HFFc6 (cell line): ENCODE data around the gene CALR. TPM values are rescaled to one million over a fixed set of nuclear protein-coding genes. Genes with fewer than 3 reads are reported as not detected.

Experiments
- DNase-seq: peaks from one replicate; pipeline ENCODE4 v3.0.0-alpha.2; 2018
- H3K27ac Mint-ChIP-seq: 2 replicates; pipeline ENCODE4 v1.8.0; 2020; ENCODE audit warnings: mild to moderate bottlenecking, mixed read lengths
- H3K27me3 Mint-ChIP-seq: 2 replicates; pipeline ENCODE4 v1.8.0; 2021; ENCODE audit warnings: mild to moderate bottlenecking, moderate library complexity, mixed read lengths; ENCODE audit not compliant: insufficient read depth
- H3K36me3 Mint-ChIP-seq: 2 replicates; pipeline ENCODE4 v1.8.0; 2021; ENCODE audit warnings: low read depth, mixed read lengths
- H3K4me1 Mint-ChIP-seq: 2 replicates; pipeline ENCODE4 v1.8.0; 2020; ENCODE audit warnings: low read depth, mixed read lengths
- H3K4me3 Mint-ChIP-seq: 2 replicates; pipeline ENCODE4 v1.8.0; 2020; ENCODE audit warnings: mild to moderate bottlenecking, moderate library complexity, mixed read lengths
- H3K9me3 Mint-ChIP-seq: 2 replicates; pipeline ENCODE4 v1.8.0; 2020; ENCODE audit warnings: mild to moderate bottlenecking, mixed read lengths
- total RNA-seq, 6 experiments: library from RNA; stranded (reverse); fragmentation: NEBNext Ultra II Directional; extraction: Animal tissue kit (Norgen Biotek cat#: 25700); gene quantifications; 2 replicates in 1 of 6; 3 replicates in 5 of 6; pipeline ENCODE4 v1.2.3, GENCODE V29; 2021
- TF ChIP-seq, protein P1 (sequence below): fragments of 200-600 bp; sonication (generic); IDR thresholded peaks from 2 replicates; pipeline ENCODE4 v1.5.0; 2021; ENCODE audit warnings: antibody characterized with exemption, mild to moderate bottlenecking

CALR gene
- total RNA-seq, 6 experiments from 2014 or later, result 1,716 to 2,461 (median 2,371) TPM

DNA sequence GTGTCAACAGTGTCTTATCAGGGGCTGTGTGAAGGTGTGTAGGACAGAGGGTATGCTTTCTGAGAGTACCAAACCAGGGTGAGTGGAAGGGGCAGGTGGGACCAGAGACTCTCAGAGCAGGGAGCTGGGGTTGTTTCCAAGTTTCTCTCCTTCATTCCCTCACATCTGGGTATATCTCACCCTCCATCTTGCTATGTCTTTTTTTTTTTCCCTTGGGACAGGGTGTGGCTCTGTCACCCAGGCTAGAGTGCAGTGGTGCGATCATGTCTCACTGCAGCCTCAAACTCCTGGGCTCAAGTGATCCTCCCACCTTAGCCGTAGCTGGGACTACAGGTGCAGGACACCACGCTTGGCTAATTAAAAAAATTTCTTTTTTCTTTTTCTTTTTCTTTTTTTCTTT lies 41.6 kb downstream of the CALR start:
- Mint-ChIP-seq H3K4me1 (peaks cover 9% of the 10 kb centered on the region), H3K36me3 (no peaks in the 10 kb centered on the region), H3K9me3 (no peaks in the 10 kb centered on the region), H3K27me3 (peaks cover 4% of the 10 kb centered on the region; the same call in 1 of the 2 replicates), H3K4me3 (no peak overlapping the region), H3K27ac (no peak overlapping the region)
- TF ChIP-seq, protein P1, sequence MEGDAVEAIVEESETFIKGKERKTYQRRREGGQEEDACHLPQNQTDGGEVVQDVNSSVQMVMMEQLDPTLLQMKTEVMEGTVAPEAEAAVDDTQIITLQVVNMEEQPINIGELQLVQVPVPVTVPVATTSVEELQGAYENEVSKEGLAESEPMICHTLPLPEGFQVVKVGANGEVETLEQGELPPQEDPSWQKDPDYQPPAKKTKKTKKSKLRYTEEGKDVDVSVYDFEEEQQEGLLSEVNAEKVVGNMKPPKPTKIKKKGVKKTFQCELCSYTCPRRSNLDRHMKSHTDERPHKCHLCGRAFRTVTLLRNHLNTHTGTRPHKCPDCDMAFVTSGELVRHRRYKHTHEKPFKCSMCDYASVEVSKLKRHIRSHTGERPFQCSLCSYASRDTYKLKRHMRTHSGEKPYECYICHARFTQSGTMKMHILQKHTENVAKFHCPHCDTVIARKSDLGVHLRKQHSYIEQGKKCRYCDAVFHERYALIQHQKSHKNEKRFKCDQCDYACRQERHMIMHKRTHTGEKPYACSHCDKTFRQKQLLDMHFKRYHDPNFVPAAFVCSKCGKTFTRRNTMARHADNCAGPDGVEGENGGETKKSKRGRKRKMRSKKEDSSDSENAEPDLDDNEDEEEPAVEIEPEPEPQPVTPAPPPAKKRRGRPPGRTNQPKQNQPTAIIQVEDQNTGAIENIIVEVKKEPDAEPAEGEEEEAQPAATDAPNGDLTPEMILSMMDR, result no peak
- DNase-seq, result no peak

DNA sequence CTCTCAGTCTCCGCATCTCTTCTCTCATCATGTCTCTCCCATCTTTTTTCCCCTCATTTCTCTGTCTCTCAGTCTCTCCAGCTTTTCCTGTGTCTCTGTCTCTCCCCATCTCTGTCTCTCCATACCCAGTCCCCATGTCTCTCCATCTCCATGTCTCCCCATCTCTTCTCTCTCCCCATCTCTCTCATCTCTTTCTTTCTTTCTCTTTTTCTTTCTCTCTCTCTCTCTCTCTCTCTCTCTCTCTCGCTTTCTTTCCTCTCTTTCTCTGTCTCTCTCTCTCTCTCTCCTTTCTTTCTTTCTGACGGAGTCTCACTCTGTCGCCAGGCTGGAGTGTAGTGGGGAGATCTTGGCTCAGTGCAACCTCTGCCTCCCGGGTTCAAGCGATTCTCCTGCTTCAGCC lies 44.2 kb downstream of the CALR start:
- Mint-ChIP-seq H3K27me3 (peaks cover 4% of the 10 kb centered on the region; the same call in 1 of the 2 replicates), H3K4me3 (no peak overlapping the region), H3K27ac (no peak overlapping the region), H3K4me1 (peaks cover 13% of the 10 kb centered on the region), H3K9me3 (no peaks in the 10 kb centered on the region), H3K36me3 (no peaks in the 10 kb centered on the region)
- no peak for DNase-seq
- TF ChIP-seq, protein P1, result no peak

DNA sequence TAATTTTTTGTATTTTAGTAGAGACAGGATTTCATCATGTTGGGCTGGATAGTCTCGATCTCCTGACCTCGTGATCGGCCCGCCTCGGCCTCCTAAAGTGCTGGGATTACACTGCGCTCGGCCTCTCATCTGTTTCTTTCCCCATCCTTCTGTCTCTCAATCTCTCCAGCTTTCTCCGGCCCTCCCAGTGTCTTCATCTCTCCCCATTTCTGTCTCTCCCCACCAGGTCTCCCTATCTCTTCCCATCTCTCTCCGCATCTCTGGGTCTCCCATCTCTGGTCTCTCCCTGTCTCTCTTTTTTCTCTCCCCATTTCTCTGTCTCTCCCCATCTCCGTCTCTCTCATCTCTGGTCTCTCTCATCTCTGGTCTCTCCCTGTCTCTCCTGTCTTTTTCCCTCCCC lies 44.7 kb downstream of the CALR start:
- Mint-ChIP-seq H3K4me1 (peaks cover 9% of the 10 kb centered on the region), H3K4me3 (no peak overlapping the region), H3K9me3 (no peaks in the 10 kb centered on the region), H3K27ac (no peak overlapping the region), H3K36me3 (no peaks in the 10 kb centered on the region), H3K27me3 (no peaks in the 10 kb centered on the region)
- TF ChIP-seq, protein P1, result no peak
- DNase-seq, result no peak

DNA sequence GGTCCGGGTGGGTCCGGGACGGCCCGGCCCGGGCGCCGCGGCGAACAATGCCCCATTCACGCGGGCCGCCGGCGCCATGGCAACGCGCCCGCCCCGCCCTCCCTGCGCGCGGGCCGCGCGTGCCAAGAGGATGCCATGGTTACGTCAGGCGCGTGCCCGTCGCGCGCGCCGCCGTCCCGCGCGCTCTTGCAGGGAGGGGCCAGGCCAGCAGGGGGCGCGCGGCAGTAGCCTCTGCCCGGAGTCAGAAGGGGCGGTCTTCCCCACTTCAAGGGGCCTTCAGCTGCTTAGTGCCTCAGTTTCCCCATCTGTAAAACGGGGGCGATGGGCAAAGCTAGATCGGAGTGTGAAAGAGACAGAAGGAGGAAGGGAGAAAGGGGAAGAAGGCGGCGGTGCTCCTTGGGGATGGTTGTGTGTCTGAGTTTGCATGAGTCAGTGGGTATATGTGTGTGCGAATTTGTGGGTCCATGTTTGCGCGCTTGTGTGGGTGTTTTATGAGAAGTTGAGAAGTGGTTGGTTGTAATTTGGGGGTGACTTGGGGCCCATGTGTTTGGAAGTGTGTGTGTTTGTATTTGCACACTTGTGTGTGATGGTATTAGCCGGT lies 45.2 kb downstream of the CALR start:
- peaks cover 8% of the 10 kb centered on the region for H3K4me1 Mint-ChIP-seq
- no peak overlapping the region for H3K4me3 Mint-ChIP-seq
- TF ChIP-seq, protein P1, result peak; percentile 97
- no peaks in the 10 kb centered on the region for H3K9me3 Mint-ChIP-seq
- DNase-seq, result peak; percentile 50
- no peak overlapping the region for H3K27ac Mint-ChIP-seq
- H3K27me3 Mint-ChIP-seq, result no peaks in the 10 kb centered on the region
- no peaks in the 10 kb centered on the region for H3K36me3 Mint-ChIP-seq

DNA sequence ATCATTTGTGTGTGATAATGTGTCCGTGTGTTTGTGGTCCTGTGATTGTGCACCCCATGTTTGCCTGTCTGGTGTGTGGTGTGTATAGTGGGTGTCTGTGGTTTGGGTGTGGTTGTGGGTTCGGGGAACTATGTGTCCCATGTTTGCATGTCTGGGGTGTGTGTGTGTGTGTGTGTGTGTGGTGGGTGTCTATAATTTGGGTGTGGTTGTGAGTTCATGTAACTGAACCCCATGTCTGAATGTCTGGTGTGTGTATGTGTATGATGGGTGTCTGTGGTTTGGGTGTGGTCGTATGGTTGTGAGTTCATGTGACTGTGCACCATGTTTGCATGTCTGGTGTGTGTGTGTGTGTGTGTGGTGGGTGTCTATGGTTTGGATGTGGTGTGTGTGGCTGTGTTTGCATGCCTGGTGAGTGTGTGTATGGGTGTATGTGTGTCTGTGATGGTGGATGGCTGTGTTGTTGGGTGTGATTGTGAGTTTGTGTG lies 45.8 kb downstream of the CALR start:
- no peak for DNase-seq
- Mint-ChIP-seq H3K4me3 (no peak overlapping the region), H3K27ac (no peak overlapping the region), H3K27me3 (no peaks in the 10 kb centered on the region), H3K4me1 (peaks cover 8% of the 10 kb centered on the region), H3K9me3 (no peaks in the 10 kb centered on the region), H3K36me3 (no peaks in the 10 kb centered on the region)
- TF ChIP-seq, protein P1, result no peak
